ENCODE measurements around the gene RAPGEF2.

RAPGEF2 gene, protein sequence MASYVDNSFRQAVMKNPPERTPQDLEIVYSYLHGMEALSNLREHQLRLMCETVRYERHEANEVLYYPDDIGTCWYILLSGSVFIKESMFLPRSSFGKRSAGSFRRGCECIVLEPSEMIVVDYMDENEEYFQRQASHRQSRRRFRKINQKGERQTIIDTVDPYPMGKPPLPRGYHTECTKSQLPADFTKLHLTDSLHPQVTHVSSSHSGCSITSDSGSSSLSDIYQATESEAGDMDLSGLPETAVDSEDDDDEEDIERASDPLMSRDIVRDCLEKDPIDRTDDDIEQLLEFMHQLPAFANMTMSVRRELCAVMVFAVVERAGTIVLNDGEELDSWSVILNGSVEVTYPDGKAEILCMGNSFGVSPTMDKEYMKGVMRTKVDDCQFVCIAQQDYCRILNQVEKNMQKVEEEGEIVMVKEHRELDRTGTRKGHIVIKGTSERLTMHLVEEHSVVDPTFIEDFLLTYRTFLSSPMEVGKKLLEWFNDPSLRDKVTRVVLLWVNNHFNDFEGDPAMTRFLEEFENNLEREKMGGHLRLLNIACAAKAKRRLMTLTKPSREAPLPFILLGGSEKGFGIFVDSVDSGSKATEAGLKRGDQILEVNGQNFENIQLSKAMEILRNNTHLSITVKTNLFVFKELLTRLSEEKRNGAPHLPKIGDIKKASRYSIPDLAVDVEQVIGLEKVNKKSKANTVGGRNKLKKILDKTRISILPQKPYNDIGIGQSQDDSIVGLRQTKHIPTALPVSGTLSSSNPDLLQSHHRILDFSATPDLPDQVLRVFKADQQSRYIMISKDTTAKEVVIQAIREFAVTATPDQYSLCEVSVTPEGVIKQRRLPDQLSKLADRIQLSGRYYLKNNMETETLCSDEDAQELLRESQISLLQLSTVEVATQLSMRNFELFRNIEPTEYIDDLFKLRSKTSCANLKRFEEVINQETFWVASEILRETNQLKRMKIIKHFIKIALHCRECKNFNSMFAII (N-terminal part only)

DNA sequence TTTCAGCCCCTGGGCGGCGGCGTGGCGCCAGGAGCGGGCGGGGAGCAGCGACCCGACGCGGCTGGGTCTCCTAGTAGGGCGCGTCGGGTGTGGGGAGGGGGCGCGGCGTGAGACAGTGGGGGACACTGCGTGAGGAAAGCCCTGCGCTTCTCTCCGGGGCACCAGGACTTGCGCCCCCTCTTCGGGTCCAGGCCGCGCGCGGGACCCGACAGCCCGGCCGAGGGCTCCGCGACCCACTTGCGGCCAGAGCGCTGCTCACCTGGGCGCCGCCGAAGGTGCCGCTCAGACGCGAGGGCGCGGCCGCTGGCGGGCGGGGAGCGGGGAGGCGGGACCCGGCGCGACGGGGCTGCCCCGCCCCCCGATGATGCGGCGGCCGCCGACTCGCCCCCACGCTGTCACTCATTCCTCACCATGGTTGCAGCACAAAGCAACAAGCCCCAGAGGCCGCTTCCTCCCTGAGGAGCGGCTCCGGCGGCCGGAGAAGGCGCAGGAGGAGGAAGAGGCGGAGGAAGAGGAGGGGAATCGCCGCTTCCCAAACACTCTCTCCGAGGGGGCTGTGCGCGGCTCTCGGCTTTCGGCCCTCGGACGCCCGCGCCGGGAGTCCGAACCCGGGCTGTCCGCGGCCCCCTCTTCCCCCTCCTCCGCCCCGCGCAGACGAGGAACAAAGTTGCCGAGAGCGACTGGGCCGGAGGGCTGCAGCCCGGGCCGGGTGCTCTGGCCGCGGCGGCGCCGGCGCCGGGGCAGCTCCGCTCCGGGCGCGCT lies at the start of gene RAPGEF2:
Gene RAPGEF2, plus strand, starts transcription at position 458 of the 762 bp plus-strand sequence. CDS start 1,084 bp downstream, outside the sequence.
- TF ChIP-seq CTCF (IDR thresholded peaks at IDR 0.05) = no peak

DNA sequence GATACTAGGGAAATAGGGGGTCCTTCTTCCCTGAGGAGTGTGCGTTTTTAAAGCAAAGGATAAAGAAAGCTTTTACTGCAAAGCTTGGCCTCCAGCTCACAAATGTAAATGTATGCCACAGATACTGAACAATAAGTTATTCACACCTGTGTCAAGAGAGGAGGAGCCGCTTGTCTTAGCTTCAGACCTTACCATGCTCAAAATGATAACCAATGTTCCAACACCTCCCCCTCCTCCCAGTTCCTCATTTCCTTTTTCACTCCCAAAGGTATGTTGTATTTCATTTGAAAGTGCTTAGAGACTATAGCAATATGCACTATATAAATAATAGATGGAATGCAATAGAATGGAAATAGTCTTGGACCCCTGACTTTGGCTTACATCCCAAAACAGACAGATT lies 47.0 kb upstream of the RAPGEF2 start:
- TF ChIP-seq CTCF (IDR thresholded peaks at IDR 0.05) = no peak

DNA sequence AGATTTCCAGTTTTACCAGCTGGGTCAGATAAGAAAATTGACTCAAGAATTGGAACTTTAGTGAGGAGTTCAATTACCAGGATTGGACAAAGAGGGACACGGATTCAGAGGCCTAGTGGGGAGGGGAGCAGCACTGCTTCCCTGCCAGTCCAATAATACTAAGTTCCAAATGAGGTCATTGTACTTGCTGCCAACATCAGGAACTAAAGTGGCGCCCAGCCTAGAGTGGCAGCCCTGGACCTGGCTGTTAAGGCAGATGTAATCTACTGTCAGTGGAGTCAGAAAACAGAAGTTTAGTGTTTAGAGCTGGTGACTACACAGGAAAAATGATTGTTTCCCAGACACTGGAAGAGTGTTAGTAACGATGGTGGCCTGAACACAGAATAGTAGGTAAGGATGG lies 42.7 kb upstream of the RAPGEF2 start:
- no peak for TF ChIP-seq CTCF (IDR thresholded peaks at IDR 0.05)

GRCh38 chr4:159062381-159062780 lies 40.5 kb upstream of the RAPGEF2 start:
- no peak for TF ChIP-seq CTCF (IDR thresholded peaks at IDR 0.05)

- no peak for TF ChIP-seq CTCF (IDR thresholded peaks at IDR 0.05)
Measured at GRCh38 chr4:159065513-159066240, 37.2 kb upstream of the RAPGEF2 start.

DNA sequence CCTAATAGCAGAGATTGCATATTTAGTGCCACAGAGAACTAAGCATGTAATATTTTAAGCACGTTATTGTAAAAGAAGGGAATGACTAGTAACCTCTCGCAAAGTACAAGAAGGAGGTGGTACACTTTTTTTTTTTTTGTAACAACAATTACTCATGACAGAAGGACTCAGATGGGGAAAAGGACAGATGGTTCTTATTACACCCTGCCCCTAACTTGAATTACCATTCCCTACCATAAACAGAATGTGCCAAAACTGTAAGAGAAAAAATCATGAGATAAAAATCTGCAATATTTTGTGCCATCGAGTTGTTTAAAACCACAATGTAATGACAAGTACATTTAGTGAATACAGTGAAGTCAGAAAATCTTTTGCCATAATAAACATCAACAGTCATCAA lies 33.0 kb upstream of the RAPGEF2 start:
- TF ChIP-seq CTCF (IDR thresholded peaks at IDR 0.05) = no peak

Data from LNCAP (cell line).